HG02798 (cell line): ENCODE results near the gene ASAP3.

Source experiments
- ATAC-seq: cut with Tn5 transposase; IDR thresholded peaks from one replicate; pipeline ENCODE4 v1.9.1; 2021; ENCODE audit warnings: mild to moderate bottlenecking; ENCODE audit not compliant: unreplicated experiment, poor library complexity

ASAP3 gene

DNA sequence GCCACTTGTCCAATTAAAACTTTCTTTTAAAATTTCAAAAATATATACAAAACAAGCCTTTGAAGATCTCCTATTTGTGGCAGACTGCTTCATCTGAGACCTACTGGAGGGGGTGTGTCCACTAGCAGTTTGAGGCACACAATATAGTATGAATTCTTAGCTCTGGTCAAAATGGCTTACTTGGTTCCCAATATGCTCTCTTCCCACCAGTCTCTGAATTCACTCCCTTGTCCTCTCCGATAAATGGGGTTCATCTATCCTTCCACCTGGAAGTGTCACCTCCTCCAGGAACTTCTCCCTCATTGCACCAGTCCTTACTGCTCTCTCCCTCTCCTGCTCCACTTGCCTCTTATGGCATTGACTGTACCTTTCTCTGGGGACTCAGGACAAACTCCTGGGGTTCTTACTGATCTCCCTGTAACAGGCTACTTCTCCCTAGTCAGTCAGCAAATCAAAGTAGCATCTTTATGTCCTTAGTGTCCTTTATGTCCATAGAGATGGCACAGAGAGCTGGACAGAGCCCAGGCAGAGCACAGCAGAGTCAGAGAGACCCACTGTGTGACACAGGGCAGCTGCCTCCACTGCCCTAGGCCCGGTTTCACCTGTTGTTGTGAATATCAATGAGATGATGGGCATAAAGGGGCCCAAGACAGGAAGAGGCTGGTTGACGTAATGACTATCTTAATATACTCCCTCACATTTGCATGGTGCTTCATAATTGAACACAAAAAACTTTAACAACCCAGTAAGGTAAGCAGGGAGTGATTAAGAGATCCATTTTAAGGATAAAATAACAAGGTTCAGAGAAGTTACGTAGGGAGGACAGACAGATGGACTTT, 3.6 kb downstream of the ASAP3 start:
- ATAC-seq = no peak

DNA sequence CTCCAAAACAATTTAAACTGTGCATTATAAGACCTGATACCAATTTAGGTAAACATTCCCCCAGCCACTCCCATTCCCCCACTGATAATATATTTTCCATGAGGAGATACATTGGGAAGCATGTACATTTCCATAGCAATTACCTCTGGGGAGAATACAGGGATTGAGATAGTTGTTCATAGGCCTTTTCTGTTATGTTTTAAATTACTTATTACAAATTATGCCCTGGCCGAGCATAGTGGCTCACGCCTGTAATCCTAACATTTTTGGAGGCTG, 4.4 kb downstream of the ASAP3 start:
- no peak for ATAC-seq

DNA sequence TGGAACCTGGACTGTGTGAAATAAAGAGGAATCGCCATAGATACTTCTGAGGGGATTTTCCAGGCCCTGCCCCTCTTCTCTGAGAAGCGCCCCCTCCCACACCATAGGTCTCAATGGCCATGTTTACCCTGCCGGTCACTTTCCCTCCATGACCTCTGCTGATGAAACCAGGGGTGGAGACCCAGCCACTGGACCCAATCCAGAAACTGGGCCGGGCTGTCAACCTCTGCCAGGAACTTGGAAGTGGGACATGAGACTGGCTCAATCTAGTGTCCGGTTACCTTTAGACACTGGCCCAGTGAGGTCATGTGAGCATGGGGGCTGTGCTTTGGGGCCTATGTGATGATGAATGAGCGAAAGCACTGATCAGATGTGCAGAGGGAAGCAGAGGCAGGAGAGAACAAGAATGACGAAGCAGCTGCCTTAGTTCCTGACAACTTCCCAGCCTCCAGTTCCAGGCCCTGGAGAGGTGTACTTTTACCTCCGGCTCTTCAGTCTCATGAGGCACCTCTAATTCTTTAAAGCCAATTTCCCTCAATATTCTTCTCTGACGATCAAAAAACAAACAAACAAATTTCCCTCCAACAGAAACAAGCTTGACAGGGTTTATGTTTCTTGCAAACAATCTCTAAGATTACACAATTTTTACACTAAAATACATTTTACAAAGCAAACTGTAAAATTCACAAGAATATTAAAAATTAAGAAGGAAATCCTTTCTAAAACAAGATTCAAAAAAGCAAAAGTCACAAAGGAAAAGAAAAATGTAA, 4.9 kb downstream of the ASAP3 start:
- ATAC-seq = no peak

DNA sequence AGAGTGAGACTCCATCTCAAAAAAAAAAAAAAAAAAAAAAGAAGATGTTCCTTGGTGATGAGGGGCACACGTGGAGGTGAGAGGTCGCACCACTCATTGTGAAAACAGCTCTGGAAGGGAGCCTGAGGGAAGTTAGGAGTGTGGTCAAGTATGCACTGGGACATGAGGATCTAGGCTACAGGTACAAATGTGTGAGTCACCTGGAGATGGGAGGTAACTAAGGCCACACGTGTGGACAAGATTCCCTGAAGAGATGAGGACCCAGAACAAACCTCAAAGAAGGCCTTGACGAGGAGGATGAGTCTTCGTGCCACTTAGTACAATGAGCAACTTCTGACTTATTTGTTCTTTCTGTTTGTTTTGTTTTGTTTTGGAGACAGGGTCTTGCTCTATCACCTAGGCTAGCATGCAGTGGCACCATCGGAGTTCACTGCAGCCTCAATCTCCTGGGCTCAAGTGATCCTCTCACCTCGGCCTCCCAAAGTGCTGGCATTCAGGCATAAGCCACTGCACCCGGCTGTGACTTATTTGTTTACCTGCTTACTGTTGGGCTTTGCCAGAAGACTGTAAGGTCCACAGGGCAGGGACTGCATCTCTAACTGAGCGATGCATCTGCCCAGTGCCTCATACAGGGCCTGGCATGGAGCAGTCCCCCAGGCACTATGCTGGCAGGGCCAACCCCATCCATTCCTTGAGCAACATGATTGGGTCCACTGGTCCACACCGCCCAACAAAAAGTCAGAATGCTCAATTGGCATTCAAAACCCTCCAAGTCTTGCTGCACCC, 6.4 kb downstream of the ASAP3 start:
- no peak for ATAC-seq

DNA sequence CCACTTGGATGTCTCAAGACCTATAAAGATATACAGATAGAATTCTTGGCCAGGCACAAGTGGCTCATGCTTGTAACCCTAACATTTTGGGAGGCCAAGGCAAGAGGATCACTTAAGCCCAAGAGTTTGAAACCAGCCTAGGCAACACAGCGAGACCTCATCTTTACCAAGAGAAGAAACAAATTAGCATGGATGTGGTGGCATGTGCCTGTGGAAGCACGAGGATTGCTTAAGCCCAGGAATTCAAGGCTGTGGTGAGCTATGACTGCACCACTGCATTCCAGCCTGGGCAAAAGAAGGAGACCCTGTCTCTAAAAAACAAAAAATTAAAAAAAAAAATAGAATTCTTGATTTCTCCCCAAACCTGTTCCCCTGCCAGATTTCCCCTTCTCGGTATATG, 8.3 kb downstream of the ASAP3 start:
- no peak for ATAC-seq

DNA sequence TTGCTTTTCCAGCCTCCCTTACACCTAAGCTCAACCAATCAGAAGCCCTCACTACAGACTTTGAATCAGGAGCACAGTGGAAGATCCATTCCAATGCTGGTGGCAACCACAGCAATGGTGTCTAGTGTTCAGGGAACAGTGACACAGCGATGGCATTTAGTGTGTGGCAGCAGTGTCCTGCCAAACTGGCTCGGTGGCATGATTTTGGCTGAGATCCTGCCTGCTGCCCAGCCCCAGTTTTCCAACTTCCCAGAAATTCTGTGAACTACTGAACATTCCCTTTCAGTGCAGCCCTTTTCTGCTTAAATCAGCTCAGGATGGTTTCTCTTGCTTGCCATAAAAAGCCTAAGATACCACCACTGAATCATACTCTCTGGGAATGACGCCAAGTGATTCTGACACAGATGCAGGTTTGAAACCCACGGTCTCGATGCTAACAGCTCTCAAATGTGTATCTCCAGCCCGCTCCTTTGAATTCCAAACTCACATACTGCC, 8.8 kb downstream of the ASAP3 start:
- no peak for ATAC-seq

DNA sequence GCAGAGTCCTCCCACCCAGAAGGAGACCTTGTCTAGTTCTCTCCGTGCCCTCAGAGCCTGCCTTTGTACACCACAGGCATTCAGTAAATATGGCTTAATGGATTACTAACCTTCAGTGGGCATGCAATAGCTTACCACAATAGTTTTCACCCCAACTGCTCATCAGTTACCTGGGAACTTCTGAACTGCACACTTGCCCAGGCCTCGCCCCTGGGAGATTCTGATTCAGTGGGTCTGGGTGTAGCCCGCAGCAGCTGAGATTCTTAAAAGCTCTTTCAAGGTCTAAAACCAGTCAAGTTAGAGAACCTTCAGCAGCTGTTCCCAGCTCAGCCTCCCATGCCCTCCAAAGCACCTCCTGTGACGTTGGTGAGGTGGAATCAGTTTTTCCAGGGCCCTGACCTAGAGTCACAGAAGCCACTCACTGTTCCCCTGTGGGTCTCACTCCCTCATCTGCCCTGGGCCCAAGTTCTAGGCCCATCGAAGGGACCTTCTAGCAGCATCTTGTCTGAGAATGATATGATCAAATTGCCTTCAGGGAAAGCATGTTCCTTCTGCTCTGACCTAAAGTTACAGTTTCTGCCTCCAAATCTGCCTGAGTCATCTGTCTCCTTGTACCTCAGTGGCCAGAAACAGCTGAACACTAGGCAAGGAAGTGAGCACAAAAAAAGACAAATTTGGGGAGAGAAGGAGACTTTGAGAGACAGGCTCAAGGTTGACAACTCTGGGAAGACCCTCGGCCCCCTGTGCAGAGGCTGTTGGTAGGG, 10.8 kb downstream of the ASAP3 start:
- no peak for ATAC-seq

DNA sequence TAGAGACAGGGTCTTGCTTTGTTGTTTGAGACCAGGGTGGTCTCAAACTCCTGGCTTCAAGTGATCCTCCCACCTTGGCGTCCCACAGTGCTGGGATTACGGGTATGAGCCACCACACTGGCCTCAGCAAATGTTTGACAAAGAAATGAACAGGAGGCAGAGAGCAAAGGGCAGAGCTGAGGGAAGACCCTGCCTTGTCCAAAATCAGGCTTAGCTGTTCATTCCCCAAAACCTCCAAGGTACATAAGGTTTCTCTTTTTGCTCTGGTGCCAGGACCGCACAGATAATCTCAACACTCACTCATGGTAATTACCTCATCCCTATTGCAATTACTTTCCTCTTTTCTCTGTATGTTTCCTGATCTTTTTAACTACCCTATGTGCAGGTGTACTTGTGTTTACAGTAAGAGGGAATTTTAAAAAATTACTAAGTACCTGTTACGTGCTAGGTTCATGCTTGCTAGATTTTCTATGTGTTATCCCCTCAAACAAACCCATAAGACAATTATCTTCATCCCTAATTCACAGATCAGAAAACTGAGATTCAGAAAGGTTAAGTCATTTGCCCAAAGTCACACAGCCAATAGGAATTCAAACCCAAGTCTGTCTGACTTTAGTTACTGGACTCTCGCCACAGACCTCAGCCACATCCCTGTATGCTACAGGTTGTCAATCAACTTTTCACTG, 11.5 kb downstream of the ASAP3 start:
- no peak for ATAC-seq

DNA sequence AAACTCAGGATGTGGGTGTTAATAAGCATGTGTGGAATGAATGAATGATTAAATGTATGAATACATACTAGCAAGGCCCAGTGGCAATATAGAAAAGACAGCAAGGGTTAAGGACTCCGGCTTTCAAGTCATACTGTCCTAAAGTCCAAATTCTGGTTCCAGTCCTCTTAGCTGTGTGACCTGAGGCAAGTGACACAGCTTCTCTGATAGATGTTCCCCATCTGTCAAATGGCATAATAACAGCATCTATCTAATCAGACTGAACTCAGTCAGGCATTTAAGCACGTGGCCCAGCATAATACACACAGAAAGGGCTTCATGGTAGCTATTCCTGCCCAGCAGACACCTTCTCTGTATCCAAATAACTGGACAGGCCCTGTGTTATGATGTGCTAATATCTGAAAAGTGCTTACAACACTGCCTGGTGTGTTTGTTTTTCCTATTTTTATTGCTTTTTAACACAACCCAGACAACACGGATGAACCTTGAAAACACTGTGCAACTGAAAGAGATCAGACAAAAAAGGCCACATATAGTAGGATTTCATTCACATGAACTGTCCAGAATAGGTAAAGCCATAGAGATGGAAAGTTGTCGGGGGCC, 12.4 kb downstream of the ASAP3 start:
- ATAC-seq = no peak

DNA sequence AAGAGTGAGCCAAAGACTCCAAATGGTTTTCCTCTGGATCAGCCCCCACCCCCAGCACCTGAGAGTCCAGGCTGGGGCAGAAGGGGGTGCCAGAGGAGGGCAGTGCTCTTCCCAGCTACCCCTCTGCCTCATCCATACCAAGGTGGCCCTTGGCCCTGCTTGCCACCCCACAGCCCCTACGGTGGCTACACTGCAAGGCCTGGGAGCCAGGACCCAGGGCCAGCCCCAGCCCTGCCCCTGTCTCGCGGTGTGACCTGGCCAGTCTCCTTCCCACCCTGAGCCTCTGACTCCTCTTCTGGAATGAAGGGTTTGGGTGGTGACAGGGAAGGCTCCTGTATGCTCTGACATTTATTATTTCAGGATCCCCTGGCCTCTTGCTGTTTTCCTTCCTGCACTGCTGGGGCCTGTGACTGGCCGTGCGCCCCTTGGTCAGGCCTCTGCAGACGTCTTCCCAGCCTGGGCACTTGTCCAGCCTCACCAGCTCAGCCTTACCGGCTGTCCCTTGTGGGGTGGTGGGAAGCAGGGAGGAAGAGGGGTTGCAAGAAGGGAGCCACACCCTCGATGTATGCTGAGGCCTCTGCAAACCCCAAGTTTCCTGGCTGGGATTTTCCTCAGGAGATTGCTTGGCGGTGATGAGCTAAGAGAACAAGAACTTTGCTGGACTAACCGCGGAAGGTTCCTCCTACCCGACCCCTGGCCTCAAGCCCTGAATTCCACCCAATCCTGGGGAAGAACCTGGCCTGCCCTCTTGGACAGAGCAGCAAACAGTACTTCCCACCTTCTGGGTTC, 13.5 kb downstream of the ASAP3 start:
- no peak for ATAC-seq

DNA sequence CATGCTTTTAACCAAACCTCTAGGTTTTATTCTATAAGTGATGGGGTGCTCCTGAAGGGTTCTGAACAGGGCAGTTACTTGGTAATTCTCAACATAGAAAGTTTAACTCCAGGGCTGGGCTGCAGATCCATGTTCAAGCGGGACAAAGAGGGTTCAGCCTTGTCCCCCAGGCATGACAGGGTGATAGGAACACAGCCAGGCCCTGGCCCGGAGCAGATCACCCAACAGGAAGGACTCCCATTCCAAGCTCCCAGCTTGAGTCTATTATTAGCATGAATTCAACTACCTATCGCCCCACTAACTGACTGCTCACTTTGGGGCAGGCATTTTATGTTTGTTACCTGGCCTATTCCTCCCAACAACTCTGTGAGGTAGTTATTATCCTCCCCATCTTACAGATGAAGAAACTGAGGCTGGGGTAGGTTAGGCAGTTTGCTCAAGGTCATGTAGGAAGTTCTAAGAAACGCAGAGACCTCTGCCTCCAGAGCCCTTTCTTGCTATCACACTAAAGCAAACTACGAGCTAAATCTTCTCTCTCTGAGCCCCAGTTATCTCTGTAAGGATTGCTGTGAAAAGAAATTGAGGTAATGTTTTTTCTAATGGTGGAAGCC, 14.5 kb downstream of the ASAP3 start:
- no peak for ATAC-seq

DNA sequence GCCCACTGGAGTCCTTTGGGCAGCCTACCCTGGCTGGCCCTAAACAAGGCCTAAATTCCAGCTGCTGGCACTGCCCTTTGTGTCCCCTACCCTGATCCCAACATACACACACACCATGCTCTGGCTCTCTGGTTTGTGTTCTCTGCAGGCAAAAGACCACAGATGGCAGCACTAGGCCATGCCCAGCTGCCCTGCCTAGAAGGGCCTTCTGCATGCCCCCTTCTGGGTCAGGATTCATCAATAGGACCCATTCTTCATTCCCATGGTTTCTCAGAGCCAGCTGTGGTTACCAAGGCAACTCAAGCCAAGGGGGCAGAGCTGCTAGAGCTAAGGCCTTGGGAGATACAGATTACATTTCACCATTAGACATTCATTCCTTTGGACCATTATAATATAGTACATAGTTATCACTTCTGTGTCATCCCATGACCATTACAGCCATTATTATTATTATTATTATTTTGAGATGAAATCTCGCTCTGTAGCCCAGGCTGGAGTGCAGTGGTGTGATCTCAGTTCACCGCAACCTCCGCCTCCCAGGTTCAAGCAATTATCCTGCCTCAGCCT, 17.5 kb downstream of the ASAP3 start:
- no peak for ATAC-seq

DNA sequence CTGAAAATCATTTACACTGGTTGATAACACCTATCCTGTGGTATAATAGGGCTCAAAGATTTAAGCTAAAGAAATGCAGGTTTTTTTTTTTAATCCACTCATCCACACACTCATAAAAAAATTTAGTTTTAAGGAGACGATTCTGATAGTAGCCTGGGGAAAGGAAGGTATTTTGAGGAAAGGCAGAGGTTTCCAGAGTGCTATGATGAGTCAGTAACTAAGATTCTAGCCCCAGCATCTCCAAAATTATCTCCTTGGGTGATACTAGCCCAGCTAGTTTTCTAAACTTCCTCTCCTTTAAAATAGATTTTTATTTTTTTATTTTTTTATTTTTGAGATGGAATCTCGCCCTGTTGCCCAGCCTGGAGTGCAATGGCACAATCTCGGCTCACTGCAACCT, 20.7 kb downstream of the ASAP3 start:
- no peak for ATAC-seq

DNA sequence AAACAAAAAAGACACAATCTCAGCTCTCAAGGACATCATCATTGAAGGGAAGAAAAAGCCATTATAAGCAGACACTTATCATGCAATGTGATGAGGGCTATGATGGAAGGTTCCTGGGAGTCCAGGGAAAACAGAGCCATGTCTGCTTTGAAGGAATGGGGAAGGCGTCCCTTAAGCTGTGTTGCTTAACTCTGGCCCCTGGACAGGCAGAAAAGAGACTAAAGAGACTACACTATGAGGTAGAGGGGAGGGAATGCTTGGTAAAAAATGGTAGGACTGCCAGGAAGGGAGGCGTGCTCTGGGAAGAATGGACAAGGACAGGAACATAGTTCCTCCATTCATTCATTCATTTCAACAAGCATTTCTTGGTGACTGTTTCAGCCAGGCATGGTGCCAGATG, 21.2 kb downstream of the ASAP3 start:
- no peak for ATAC-seq

DNA sequence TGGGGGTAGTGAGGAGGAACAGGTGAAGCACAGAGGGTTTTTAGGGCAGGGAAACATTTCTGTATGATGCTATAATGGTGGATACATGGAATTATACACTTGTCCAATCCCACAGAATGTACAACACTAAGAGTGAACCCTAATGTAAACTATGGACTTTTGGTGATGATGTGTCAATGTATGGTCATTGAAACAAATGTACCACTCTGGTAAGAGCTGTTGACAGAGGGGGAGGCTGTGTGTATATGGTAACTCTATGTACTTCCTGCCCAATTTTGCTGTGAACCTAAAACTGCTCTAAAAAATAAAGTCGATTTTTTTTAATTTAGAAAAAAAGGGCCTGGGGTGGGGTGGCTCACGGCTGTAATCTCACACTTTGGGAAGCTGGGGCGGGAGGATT, 22.9 kb downstream of the ASAP3 start:
- no peak for ATAC-seq

DNA sequence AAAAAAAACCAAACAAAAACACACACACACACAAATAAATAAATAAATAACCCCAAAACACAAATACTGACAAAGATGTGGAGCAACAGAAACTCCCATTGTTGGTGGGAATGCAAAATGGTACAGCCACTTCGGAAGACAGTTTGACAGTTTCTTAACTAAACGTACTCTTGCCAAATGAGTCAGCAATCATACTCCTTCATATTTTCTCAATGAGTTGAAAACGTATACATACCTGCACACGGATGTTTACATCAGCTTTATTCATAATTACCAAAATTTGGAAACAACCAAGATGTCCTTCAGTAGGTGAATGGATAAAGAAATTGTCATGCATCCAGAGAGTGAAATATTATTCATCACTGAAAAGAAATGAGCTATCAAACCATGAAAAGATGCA, 23.5 kb downstream of the ASAP3 start:
- no peak for ATAC-seq

DNA sequence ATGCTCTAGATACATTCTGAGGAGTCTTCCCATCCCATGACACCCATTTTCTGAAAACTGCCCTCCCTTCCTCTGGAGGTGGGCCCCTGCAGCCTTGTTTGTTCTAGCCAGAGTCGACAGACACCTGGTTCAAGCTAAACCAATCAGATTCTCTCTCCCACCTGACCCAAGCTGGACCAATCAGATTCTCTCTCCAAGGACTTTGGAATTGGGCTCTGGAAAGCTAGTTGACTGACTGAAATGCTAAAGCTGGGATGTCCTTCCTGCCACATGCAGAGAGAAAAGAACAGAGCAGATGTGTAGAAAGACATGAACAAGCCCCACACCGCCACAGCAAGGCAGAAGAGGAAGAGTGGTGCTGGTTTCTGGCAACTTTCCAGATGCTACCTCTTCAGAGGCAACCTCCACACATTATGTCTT, 24.6 kb downstream of the ASAP3 start:
- ATAC-seq = no peak

DNA sequence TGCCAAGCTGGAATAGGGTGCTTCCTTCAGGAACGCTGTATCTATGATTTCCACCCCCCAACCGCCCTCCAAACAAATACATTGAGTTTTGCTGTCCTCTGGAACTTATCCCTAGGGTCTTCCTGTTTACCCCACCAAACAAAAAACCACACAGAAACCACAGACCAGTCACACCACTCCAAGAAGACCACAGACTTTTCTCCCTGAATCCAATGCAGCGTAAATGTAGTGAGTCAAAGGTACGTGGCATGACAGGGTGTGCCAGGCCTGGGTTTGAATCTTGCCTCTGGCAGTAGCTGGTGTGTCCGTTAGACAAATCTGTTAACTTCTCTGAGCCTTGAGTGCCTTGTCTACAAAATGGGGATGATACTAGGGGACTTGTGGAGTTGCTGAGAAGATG, 27.8 kb downstream of the ASAP3 start:
- ATAC-seq = no peak
